ENCODE results near the gene KXD1. TPM values are rescaled to one million over a fixed set of nuclear protein-coding genes. Genes with fewer than 3 reads are reported as not detected.
"Not testable (repeated sequence)": the region's sequence is repeated elsewhere in the genome, so short reads cannot be mapped to it uniquely, and the experiment has no call there.

Gene KXD1
- total RNA-seq, 4 donors from 2014 or later, result 72.4 to 107 (median 89.4) TPM

DNA sequence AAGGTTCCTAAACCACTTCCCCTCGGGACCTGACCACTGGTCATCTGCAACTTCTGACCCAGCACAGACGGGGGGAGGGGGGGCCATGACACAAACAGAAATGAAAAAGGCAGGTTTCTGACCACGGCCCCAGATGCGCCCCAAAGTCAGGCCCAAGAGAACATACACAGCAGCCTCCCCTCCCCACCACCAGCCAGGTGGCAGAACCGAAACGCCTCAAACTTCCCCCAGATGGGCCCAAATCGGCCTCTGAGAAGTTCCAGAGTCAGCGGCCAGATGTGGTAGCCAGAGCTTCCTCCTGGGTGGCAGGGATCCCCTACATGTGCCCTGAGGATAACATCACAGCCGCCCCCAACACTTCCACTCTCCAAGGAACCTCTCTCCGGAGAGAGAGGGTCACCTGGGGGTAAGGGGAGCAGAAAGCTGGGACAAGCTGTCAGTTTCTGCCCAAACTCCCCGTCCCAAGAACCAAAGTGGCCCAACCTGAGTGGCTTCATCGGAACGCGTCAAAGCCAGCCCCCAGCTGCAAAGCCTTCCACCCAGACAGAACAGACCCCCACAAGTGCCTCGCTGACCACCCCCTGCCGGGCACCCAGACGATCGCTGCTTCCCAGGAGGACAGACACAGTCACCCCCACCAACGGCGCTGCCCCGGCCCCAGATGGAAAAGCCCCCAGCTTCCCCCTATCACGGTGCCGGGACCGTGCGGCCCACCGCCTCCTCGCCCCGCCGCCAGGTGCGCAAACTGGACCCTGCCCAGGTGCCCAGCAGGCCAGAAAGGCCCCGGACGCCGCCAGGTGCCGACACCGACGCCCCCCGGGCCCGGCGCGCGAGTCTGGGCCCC lies 36.6 kb upstream of the KXD1 start:
- Histone ChIP-seq H3K4me1 (peaks cover 42% of the 10 kb centered on the region), H3K27me3 (no peaks in the 10 kb centered on the region), H3K36me3 (no peaks in the 10 kb centered on the region), H3K9me3 (no peaks in the 10 kb centered on the region), H3K4me3 (peak overlapping the region; percentile 100), H3K27ac (peak overlapping the region; percentile 99)
- WGBS, result 0% methylated on average over 32 of the region's 41 CpGs
- TF ChIP-seq, protein P1, sequence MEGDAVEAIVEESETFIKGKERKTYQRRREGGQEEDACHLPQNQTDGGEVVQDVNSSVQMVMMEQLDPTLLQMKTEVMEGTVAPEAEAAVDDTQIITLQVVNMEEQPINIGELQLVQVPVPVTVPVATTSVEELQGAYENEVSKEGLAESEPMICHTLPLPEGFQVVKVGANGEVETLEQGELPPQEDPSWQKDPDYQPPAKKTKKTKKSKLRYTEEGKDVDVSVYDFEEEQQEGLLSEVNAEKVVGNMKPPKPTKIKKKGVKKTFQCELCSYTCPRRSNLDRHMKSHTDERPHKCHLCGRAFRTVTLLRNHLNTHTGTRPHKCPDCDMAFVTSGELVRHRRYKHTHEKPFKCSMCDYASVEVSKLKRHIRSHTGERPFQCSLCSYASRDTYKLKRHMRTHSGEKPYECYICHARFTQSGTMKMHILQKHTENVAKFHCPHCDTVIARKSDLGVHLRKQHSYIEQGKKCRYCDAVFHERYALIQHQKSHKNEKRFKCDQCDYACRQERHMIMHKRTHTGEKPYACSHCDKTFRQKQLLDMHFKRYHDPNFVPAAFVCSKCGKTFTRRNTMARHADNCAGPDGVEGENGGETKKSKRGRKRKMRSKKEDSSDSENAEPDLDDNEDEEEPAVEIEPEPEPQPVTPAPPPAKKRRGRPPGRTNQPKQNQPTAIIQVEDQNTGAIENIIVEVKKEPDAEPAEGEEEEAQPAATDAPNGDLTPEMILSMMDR (IDR thresholded peaks at IDR 0.05), result no peak
- no peak for TF ChIP-seq POLR2AphosphoS5 (IDR thresholded peaks at IDR 0.05)
- TF ChIP-seq POLR2A (IDR thresholded peaks at IDR 0.05), result peak in 1 of 2 donors; percentile 13
- DNase-seq (ENCODE audit: low spot score in 2 of 2), result peak in 1 of 2 donors; percentile 84

DNA sequence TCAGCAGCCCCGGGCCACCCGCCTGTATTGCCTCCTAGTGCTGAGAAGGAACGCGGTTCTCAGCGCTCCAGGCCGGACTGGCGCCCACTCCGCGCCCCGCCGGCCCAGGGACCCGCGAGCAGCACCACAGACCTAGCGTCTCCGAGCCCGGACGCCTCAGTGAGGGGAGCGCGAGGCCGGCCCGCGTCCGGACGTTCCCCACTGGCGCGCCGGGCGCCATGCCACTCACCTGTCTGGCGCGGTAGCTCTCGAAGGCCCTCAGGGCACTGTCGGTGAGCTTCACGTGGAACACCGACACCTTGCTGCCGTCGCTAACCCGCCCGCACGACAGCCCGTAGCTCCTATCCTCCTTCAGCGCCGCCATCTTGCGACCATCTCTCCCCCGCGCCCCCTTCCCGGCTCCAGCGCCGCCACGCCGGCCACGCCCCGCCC lies 36.0 kb upstream of the KXD1 start, which contains the start of gene ELL:
ELL (minus strand) TSS at position 379 of the 432 bp plus-strand sequence; CDS start at position 364, 15 bp downstream.
- Histone ChIP-seq H3K4me3 (peak within 1 kb of the TSS; percentile 100), H3K27me3 (no peaks in the 10 kb centered on the region), H3K4me1 (peaks cover 36% of the 10 kb centered on the region), H3K27ac (peak within 1 kb of the TSS; percentile 99), H3K9me3 (no peaks in the 10 kb centered on the region), H3K36me3 (no peaks in the 10 kb centered on the region)
- TF ChIP-seq, protein P1 (IDR thresholded peaks at IDR 0.05), result no peak
- TF ChIP-seq POLR2AphosphoS5 (IDR thresholded peaks at IDR 0.05) (peak in 2 of 3 donors; percentile 66 to 81), EP300 (IDR thresholded peaks at IDR 0.05) (no peak), POLR2A (IDR thresholded peaks at IDR 0.05) (peak; percentile 79 to 94)
- no peak for DNase-seq (ENCODE audit: low spot score in 2 of 2)
- 2% methylated on average over 20 of the region's 52 CpGs for WGBS

DNA sequence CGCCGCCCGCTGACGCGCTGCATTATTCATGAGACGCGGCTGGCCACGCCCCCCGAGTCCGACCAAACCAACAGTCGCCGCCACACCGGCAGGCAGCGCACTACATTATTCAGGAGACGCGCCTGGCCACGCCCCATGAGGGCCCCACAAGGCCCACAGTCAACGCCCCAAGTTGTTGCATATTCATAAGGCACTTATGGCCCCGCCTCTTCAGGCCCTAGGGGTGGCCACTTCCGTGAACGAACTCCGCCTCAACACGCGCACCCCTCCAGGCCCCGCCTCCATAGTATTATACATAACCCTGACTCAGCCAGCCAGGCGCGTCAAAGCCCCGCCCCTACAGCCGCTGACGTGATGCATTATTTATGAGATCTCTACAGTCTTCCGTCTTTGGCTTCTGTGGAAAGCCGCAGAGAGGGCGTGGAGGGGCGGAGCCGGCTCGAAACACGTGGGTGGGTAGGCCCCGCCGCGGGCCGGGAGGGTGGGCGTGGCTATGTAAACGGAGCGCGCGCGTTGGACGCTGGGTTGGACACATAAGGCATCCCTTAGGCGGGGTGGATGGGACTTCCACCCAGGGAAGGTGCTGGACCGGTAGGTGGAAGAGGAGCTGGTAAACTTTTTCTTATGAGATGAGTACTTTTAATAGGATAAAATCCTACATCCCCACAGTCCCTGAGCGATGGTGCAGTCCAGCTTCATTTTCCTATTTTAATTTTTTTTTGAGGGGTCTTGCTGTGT lies 35.4 kb upstream of the KXD1 start:
- peak overlapping the region; percentile 99 for H3K27ac ChIP-seq
- WGBS, result 5% methylated on average over 24 of the region's 51 CpGs
- H3K36me3 ChIP-seq, result no peaks in the 10 kb centered on the region
- no peaks in the 10 kb centered on the region for H3K27me3 ChIP-seq
- H3K9me3 ChIP-seq, result no peaks in the 10 kb centered on the region
- peak overlapping the region; percentile 100 for H3K4me3 ChIP-seq
- TF ChIP-seq, protein P1 (IDR thresholded peaks at IDR 0.05), result peak in 1 of 2 donors; percentile 24
- TF ChIP-seq POLR2AphosphoS5 (IDR thresholded peaks at IDR 0.05) (no peak), EP300 (IDR thresholded peaks at IDR 0.05) (no peak), POLR2A (IDR thresholded peaks at IDR 0.05) (no peak)
- H3K4me1 ChIP-seq, result peaks cover 30% of the 10 kb centered on the region
- peak; percentile 100 for DNase-seq (ENCODE audit: low spot score in 2 of 2)

DNA sequence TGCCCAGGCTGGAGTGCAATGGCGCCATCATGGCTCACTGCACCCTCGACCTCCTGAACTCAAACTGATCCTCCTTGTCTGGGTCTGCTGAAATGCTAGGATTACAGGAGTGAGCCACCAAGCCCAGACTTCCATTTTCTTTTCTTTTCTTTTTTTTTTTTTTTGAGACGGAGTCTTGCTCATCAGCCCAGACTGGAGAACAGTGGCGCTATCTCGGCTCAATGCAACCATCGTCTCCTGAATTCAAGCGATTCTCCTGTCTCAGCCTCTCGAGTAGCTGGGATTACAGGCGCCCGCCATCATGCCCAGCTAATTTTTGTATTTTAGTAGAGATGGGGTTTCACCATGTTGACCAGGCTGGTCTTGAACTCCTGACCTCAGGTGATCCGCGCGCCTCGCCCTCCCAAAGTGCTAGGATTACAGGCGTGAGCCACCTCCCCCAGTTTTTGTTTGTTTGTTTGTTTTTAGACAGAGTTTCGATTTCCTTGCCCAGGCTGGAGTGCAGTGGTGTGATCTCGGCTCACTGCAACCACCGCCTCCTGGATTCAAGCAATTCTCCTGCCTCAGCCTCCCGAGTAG lies 34.7 kb upstream of the KXD1 start:
- H3K27ac ChIP-seq, result not testable (repeated sequence)

DNA sequence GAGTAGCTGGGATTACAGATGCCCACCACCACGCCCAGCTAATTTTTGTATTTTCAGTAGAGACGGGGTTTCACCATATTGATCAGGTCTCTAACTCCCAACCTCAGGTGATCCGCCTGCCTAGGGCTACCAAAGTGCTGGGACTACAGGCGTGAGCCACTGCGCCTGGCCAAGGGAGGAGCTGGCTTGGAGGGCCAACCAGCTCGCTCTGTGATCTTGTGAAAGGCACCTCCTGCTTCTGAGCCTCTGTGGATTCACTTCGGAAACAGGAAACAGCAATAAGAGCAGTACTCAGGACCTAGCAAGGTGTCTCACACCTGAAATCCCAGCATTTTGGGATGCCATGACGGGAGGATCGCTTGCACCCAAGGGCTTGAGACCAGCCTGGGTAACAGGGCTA lies 33.8 kb upstream of the KXD1 start:
- H3K9me3 ChIP-seq, result no peaks in the 10 kb centered on the region
- WGBS, result 90% methylated on average over 9 of the region's 9 CpGs
- no peak for DNase-seq (ENCODE audit: low spot score in 2 of 2)
- H3K27me3 ChIP-seq, result no peaks in the 10 kb centered on the region
- TF ChIP-seq, protein P1 (IDR thresholded peaks at IDR 0.05), result no peak
- TF ChIP-seq POLR2AphosphoS5 (IDR thresholded peaks at IDR 0.05) (no peak), POLR2A (IDR thresholded peaks at IDR 0.05) (no peak), EP300 (IDR thresholded peaks at IDR 0.05) (no peak)
- no peak overlapping the region for H3K27ac ChIP-seq
- no peaks in the 10 kb centered on the region for H3K36me3 ChIP-seq
- H3K4me3 ChIP-seq, result no peak overlapping the region
- peaks cover 22% of the 10 kb centered on the region for H3K4me1 ChIP-seq

More for the DNA sequence above, 34.7 kb upstream of the KXD1 start:
- Histone ChIP-seq H3K4me1 (peaks cover 28% of the 10 kb centered on the region), H3K4me3 (peak overlapping the region; percentile 21)
- DNase-seq (ENCODE audit: low spot score in 2 of 2), result peak in 1 of 2 donors; percentile 66
- H3K36me3 ChIP-seq, H3K9me3 ChIP-seq, H3K27me3 ChIP-seq: not testable (repeated sequence)
- WGBS, result 68% methylated on average over 19 of the region's 19 CpGs
